Keratinocyte (primary cell): ENCODE results near the gene CLN6. TPM values are rescaled to one million over a fixed set of nuclear protein-coding genes. Genes with fewer than 3 reads are reported as not detected.

Experiments used
- DNase-seq: peaks from one replicate; pipeline ENCODE4 v3.0.0-alpha.2; 2011; ENCODE audit warnings: low read depth, missing footprints, low spot score
- FAIRE-seq: peaks from 2 replicates; lab custom pipeline; 2011; peaks lifted over from hg19 to GRCh38; lab: Jason Lieb, UNC
- H2AFZ ChIP-seq: 2 replicates; pipeline ENCODE4 v1.6.0; 2012; ENCODE audit warnings: low read length, control low read depth, inconsistent platforms; ENCODE audit not compliant: control insufficient read depth
- H3K27ac ChIP-seq: 2 replicates; pipeline ENCODE4 v1.5.1; 2011; ENCODE audit warnings: low read length; ENCODE audit not compliant: control insufficient read depth, insufficient read depth
- H3K27me3 ChIP-seq: 3 replicates; pipeline ENCODE4 v1.6.0; 2011; ENCODE audit warnings: low read length; ENCODE audit not compliant: control insufficient read depth, insufficient read depth; ENCODE audit errors: extremely low read depth
- H3K36me3 ChIP-seq, 2 experiments: 2 replicates in 1 of 2; 3 replicates in 1 of 2; pipeline ENCODE4 v1.5.1; 2011; ENCODE audit warnings: low read length in 2 of 2, mild to moderate bottlenecking in 1 of 2; ENCODE audit not compliant: control insufficient read depth in 2 of 2, insufficient read depth in 2 of 2; ENCODE audit errors: extremely low read depth in 1 of 2
- H3K4me1 ChIP-seq: 3 replicates; pipeline ENCODE4 v1.5.1; 2011; ENCODE audit warnings: low read length; ENCODE audit not compliant: control insufficient read depth, insufficient read depth; ENCODE audit errors: extremely low read depth
- H3K4me2 ChIP-seq: 3 replicates; pipeline ENCODE4 v1.6.0; 2011; ENCODE audit warnings: low read depth, low read length; ENCODE audit not compliant: control insufficient read depth, insufficient read depth; ENCODE audit errors: extremely low read depth
- H3K4me3 ChIP-seq, 3 experiments: fragments of 200-600 bp in 1 of 3; sonication (generic) in 1 of 3; 2 replicates in 2 of 3; 3 replicates in 1 of 3; pipeline ENCODE4 v1.5.1; 2011 to 2016; ENCODE audit warnings: low read length in 3 of 3, mild to moderate bottlenecking in 3 of 3, control low read depth in 2 of 3, inconsistent platforms in 1 of 3, low read depth in 1 of 3, mixed read lengths in 1 of 3, mixed run types in 1 of 3, moderate library complexity in 1 of 3; ENCODE audit not compliant: control insufficient read depth in 2 of 3, insufficient read depth in 2 of 3; ENCODE audit errors: extremely low read depth in 1 of 3
- H3K79me2 ChIP-seq: 2 replicates; pipeline ENCODE4 v1.6.0; 2012; ENCODE audit warnings: low read length; ENCODE audit not compliant: control insufficient read depth, insufficient read depth
- H3K9ac ChIP-seq: 3 replicates; pipeline ENCODE4 v1.6.0; 2011; ENCODE audit warnings: low read length; ENCODE audit not compliant: control insufficient read depth, insufficient read depth; ENCODE audit errors: extremely low read depth
- H3K9me1 ChIP-seq: 3 replicates; pipeline ENCODE4 v1.6.0; 2011; ENCODE audit warnings: low read length; ENCODE audit not compliant: control insufficient read depth, insufficient read depth; ENCODE audit errors: extremely low read depth
- H3K9me3 ChIP-seq: 2 replicates; pipeline ENCODE4 v1.5.1; 2012; ENCODE audit warnings: low read depth, low read length; ENCODE audit not compliant: control insufficient read depth
- H4K20me1 ChIP-seq: 3 replicates; pipeline ENCODE4 v1.6.0; 2011; ENCODE audit warnings: low read length; ENCODE audit not compliant: control insufficient read depth, insufficient read depth; ENCODE audit errors: extremely low read depth
- EZH2 ChIP-seq: IDR thresholded peaks from one replicate; pipeline ENCODE4 v1.6.1; 2012; ENCODE audit warnings: inconsistent platforms, mild to moderate bottlenecking, low read length, moderate library complexity
- dilution Hi-C: fragments of 300-500 bp; cut with MboI; formaldehyde crosslinking; loops from one replicate; pipeline ENCODE4 v1.7.0; 2020; ENCODE audit warnings: low sequenced_read_pairs; ENCODE audit not compliant: extremely low pct_ligation_motif_present
- polyA minus RNA-seq, 3 experiments: library from RNA; depleted of rRNA, polyadenylated mRNA; stranded (reverse); fragments of >200 nt; gene quantifications; 1 replicate in 1 of 3; 2 replicates in 1 of 3; 3 replicates in 1 of 3; pipeline ENCODE4 v1.2.3, GENCODE V29; 2011
- polyA plus RNA-seq, 5 experiments: library from polyadenylated mRNA; depleted of rRNA in 3 of 5; stranded (reverse) in 3 of 5; stranded (forward) in 1 of 5; unstranded in 1 of 5; fragments of >200 nt; gene quantifications; 1 replicate in 1 of 5; 2 replicates in 3 of 5; 3 replicates in 1 of 5; pipeline versions ENCODE4 v1.2.1 to v1.2.3, GENCODE V29; 2011 to 2012; ENCODE audit warnings: missing spikeins in 2 of 5, low read depth in 1 of 5, low replicate concordance in 1 of 5
- TF ChIP-seq, protein P1 (sequence below), 3 experiments: IDR thresholded peaks in 1 of 3; conservative IDR thresholded peaks in 1 of 3; optimal IDR thresholded peaks in 1 of 3; 2 replicates in 2 of 3; 3 replicates in 1 of 3; pipeline versions ENCODE3 to v1.5.1; 2011; ENCODE audit warnings: low read length in 3 of 3, mild to moderate bottlenecking in 3 of 3, moderate library complexity in 2 of 3, control low read depth in 1 of 3, inconsistent platforms in 1 of 3; ENCODE audit not compliant: insufficient read depth in 2 of 3; ENCODE audit errors: extremely low read depth in 1 of 3

CLN6 gene
- polyA plus RNA-seq (26.7 to 36.3 TPM (median 33.0 TPM) in 3 replicates), polyA minus RNA-seq (71.0 to 78.4 TPM (median 78.2 TPM) in 3 replicates)
- 2.1 TPM for polyA plus RNA-seq (2011; ENCODE audit: low read depth)
- polyA plus RNA-seq (2011; cell fraction: cytosol; rRNA removed), result 24.3 and 28.5 TPM in 2 replicates
- 32.5 and 39.6 TPM in 2 replicates for polyA plus RNA-seq (2011; cell fraction: nucleus; rRNA removed)
- polyA plus RNA-seq (2012; ENCODE audit: low replicate concordance), result 9.9 and 25.7 TPM in 2 replicates
- 29.2 TPM for polyA minus RNA-seq (2011; cell fraction: cytosol; rRNA and poly(A)+ RNA removed)
- polyA minus RNA-seq (2011; cell fraction: nucleus; rRNA and poly(A)+ RNA removed), result 20.3 and 20.9 TPM in 2 replicates

DNA sequence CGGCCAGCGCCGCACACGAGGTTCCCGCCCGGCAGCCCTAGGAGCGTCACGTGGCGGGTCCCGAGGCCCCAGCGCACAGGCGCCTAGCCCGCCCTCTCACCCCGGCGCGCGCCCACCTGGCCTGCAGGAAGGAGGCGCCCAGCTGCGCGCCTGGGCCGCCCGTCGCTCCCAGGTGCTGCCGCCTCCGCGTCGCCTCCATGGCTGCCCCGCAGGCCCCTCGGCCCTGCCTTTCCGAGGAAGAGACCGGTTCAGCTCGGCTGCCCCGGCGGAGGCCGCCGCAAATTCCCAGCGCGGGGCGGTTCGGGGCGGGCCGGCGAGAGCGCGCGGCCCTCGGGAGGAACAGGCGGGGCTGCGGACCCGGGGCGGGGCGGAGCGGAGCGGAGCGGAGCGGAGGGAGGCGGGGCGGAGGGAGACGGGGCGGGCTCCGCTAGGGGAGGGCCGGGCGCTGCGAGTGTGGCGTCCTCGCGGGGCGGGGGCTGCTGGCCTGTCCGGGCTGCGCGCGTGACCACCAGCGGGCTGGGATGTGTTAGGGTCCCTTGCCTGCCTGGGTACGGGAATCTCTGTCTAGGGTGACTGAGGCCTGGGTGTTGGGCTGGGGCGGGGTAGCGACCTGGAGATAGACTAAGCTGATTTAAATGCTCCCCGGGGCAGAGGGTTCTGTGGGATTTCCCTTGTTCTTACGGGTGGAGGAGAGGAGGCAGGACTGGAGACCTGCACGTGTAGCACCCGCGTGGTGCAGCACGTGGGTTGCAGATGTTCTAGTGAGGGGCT, at the start of gene CLN6:
TSS of gene CLN6 (minus strand) at position 343 of the 771 bp plus-strand sequence. CDS start at position 199, 144 bp downstream.
- peaks cover 0 to 3% of the 10 kb centered on the region in 2 experiments for H3K36me3 ChIP-seq
- peaks cover 2% of the 10 kb centered on the region for H3K9me1 ChIP-seq
- no peak for TF ChIP-seq EZH2
- dilution Hi-C loops, result no loop called here
- peak within 1 kb of the TSS; percentile 87 for H3K27ac ChIP-seq
- H3K27me3 ChIP-seq, result peaks cover 4% of the 10 kb centered on the region
- no peaks in the 10 kb centered on the region for H3K9me3 ChIP-seq
- peaks cover 16% of the 10 kb centered on the region for H3K4me1 ChIP-seq
- no peak for DNase-seq
- peak within 1 kb of the TSS; percentile 98 for H3K4me2 ChIP-seq
- H3K79me2 ChIP-seq, result peaks cover 44% of the 10 kb centered on the region
- H3K9ac ChIP-seq, result peak within 1 kb of the TSS; percentile 95
- H4K20me1 ChIP-seq, result peaks cover 6% of the 10 kb centered on the region
- peak within 1 kb of the TSS; percentile 92 for H2AFZ ChIP-seq
- H3K4me3 ChIP-seq, result peak within 1 kb of the TSS; percentile 67 to 82 (median 81)
- no peak for FAIRE-seq

DNA sequence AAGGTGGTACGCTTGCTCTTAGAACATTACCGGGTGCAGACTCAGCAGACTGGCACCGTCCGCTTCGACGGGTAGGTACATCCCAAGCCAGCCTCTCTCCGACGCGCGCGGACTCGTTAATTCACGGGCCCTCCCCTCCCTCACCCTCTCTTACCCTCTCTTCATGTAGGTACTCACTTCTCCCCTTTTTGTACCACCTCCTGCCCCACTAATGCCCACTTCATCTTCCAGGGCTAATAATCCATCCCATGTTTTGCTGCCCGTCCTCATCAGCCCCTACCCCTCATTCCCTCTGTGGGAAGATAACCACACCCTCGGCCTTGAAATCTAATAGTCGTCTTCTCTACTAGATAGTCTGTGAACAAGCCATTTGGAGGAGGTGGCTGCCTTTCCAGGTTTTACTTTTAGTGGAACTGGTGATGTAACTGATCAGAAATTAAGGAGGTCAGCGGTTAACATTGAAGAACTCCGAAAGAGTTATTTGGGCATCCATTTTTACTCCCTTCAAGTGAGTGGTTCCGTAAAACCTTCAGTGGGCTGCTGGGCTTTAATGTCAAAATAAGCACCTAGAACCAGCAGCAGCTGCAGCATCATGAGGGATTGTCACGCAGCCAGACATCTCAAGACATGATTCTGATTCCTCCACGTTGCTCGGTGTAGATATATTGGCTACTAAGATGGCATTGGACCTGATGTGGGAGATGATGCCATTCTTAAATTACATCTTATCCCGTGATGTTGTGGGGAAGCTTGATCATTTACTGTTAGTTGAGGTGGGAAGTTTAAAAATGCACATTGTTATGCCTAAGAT, 49.3 kb upstream of the CLN6 start:
- Histone ChIP-seq H3K4me1 (peaks cover 33% of the 10 kb centered on the region), H3K9me1 (no peaks in the 10 kb centered on the region), H3K27me3 (no peaks in the 10 kb centered on the region), H3K4me3 (peak overlapping the region; percentile 88 to 95 (median 92)), H4K20me1 (peaks cover 10% of the 10 kb centered on the region), H2AFZ (no peak overlapping the region), H3K27ac (peak overlapping the region; percentile 96), H3K9ac (peak overlapping the region; percentile 88), H3K36me3 (peaks cover 0 to 4% of the 10 kb centered on the region in 2 experiments), H3K79me2 (peaks cover 60% of the 10 kb centered on the region), H3K4me2 (peak overlapping the region; percentile 90), H3K9me3 (no peaks in the 10 kb centered on the region)
- TF ChIP-seq, protein P1, sequence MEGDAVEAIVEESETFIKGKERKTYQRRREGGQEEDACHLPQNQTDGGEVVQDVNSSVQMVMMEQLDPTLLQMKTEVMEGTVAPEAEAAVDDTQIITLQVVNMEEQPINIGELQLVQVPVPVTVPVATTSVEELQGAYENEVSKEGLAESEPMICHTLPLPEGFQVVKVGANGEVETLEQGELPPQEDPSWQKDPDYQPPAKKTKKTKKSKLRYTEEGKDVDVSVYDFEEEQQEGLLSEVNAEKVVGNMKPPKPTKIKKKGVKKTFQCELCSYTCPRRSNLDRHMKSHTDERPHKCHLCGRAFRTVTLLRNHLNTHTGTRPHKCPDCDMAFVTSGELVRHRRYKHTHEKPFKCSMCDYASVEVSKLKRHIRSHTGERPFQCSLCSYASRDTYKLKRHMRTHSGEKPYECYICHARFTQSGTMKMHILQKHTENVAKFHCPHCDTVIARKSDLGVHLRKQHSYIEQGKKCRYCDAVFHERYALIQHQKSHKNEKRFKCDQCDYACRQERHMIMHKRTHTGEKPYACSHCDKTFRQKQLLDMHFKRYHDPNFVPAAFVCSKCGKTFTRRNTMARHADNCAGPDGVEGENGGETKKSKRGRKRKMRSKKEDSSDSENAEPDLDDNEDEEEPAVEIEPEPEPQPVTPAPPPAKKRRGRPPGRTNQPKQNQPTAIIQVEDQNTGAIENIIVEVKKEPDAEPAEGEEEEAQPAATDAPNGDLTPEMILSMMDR (optimal IDR thresholded peaks at IDR 0.05 in 1 of 3, IDR thresholded peaks at IDR 0.05 in 1 of 3, conservative IDR thresholded peaks at IDR 0.05 in 1 of 3; ENCODE audit: extremely low read depth in 1 of 3, insufficient read depth in 2 of 3, low read length in 3 of 3), result no peak
- TF ChIP-seq EZH2, result no peak
- DNase-seq (no peak), FAIRE-seq (no peak)
- dilution Hi-C loops, result no loop called here
